Motor neuron (in vitro differentiated cells): ENCODE data around the gene TNFRSF19. TPM values are rescaled to one million over a fixed set of nuclear protein-coding genes. Genes with fewer than 3 reads are reported as not detected.

Source experiments
- ATAC-seq, 8 experiments: fragments of 200-7000 bp; cut with Tn5 transposase; replicated peaks in 6 of 8; 2 replicates each; pipeline ENCODE4 v1.8.0; 2021; ENCODE audit warnings: mild to moderate bottlenecking in 8 of 8, moderate library complexity in 8 of 8
- H3K27ac ChIP-seq, 2 donors: fragments of 250-450 bp; sonication (Bioruptor Pico); 2 replicates each; pipeline ENCODE4 v1.9.0; 2021; ENCODE audit warnings: antibody characterized with exemption in 2 of 2, mild to moderate bottlenecking in 2 of 2, moderate library complexity in 1 of 2
- H3K4me1 ChIP-seq, 2 donors: fragments of 250-450 bp; sonication (Bioruptor Pico); replicated peaks in 1 of 2; 2 replicates each; pipeline ENCODE4 v1.6.1; 2021; ENCODE audit warnings: antibody characterized with exemption in 2 of 2, mild to moderate bottlenecking in 2 of 2, moderate library complexity in 1 of 2
- H3K4me3 ChIP-seq, 5 donors: fragments of 250-450 bp; sonication (Bioruptor Pico); 2 replicates each; pipeline ENCODE4 v1.9.0; 2021; ENCODE audit warnings: antibody characterized with exemption in 5 of 5, mild to moderate bottlenecking in 5 of 5, moderate library complexity in 4 of 5
- WGBS, 10 experiments: fragments of 450-650 bp; shearing (Covaris generic); methylation state at CpG; one replicate each; pipeline ENCODE4 v1.0.0; 2022; 5-methylcytosine and 5-hydroxymethylcytosine counted together
- in situ Hi-C, 9 experiments: fragments of 400-800 bp; cut with MboI; loops; one replicate each; pipeline ENCODE4 v1.15.0; 2021; ENCODE audit warnings: low sequenced_read_pairs in 9 of 9, low pct_unique_long_range_greater_than_20kb in 2 of 9; ENCODE audit not compliant: unreplicated experiment in 9 of 9
- total RNA-seq, 8 experiments: library from RNA; unstranded; fragments of 300-600 nt; gene quantifications; 2 replicates each; pipeline versions ENCODE4 v1.2.3 to v1.2.4, GENCODE V29; 2022

TNFRSF19 gene
- total RNA-seq, 8 experiments from 2014 or later, result 0.17 to 95.2 (median 6.9) TPM

DNA sequence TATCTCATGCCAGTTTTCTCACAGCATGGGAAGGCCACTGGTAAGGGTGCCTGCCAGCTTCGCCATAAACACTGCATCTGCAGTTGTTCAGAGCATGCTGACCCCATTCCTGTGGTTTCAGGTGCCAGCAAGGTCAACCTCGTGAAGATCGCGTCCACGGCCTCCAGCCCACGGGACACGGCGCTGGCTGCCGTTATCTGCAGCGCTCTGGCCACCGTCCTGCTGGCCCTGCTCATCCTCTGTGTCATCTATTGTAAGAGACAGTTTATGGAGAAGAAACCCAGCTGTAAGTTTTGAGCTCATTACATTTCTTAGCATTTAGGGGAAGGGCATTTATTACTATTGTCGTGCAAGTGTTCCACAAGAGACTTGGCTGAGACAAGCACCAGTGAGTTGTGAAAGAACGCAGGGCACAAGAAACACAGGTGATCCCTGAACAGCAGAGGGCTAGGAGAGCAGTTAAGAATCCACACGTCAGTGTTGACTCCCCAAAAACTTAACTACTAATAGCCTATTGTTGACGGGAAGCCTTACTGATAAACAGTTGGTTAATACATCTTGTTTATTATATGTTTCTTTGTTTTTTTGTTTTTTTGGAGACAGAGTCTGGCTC, 88.8 kb downstream of the TNFRSF19 start:
- in situ Hi-C loops, result no loop called here
- Histone ChIP-seq H3K4me3 (no peak overlapping the region), H3K27ac (no peak overlapping the region), H3K4me1 (peaks cover 9% of the 10 kb centered on the region in 2 donors)
- ATAC-seq, result no peak
- whole genome bisulfite sequencing, 10 experiments, result 78 to 100% (median 95%) methylated on average over 1 to 10 of the region's 15 CpGs; no CpG with 5 or more reads in 3 of the 10 experiments

DNA sequence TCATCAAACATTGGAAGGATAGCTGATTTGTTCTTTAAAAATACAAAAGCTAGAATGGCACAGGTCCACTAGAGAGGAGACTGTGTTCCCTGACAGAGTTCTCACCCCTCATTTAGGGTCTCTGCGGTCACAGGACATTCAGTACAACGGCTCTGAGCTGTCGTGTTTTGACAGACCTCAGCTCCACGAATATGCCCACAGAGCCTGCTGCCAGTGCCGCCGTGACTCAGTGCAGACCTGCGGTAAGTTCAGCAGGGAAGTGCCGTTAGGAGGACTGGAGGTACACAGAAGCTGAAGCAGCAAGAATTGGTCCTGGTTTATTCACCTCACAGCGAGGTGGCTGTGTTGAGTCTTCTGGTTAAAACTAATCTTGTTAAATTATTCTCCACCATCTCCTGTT, 90.0 kb downstream of the TNFRSF19 start:
- no peak for ATAC-seq
- no peak overlapping the region for H3K27ac ChIP-seq
- no peak overlapping the region for H3K4me3 ChIP-seq
- peaks cover 9% of the 10 kb centered on the region in 2 donors for H3K4me1 ChIP-seq
- WGBS, 10 experiments, result 68 to 100% (median 92%) methylated on average over 3 to 9 of the region's 9 CpGs; no CpG with 5 or more reads in 3 of the 10 experiments
- in situ Hi-C loops, result no loop called here

DNA sequence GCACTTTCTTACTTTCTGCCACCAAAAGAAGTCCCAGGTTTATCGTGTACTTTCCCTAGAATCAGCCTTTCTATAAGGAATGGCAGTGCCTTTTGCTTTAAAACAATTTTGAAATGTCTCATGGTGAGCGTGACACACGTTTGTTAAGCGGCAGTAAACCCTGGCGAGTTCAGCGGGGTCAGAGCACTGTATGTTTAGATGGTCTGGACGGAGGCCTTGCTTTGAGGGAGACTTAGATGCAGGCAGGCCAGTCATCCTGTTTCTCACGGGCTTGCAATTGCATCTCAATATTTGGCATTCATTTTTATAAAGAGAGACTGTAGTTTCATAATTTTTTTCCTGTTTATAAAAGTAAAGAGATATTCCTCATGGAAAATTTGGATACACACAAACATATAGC, 96.4 kb downstream of the TNFRSF19 start:
- Histone ChIP-seq H3K4me3 (no peak overlapping the region), H3K27ac (no peak overlapping the region), H3K4me1 (no peaks in the 10 kb centered on the region)
- WGBS, 10 experiments, result 61 to 93% (median 84%) methylated on average over 5 to 8 of the region's 8 CpGs
- ATAC-seq, result no peak
- in situ Hi-C loops, result no loop called here

DNA sequence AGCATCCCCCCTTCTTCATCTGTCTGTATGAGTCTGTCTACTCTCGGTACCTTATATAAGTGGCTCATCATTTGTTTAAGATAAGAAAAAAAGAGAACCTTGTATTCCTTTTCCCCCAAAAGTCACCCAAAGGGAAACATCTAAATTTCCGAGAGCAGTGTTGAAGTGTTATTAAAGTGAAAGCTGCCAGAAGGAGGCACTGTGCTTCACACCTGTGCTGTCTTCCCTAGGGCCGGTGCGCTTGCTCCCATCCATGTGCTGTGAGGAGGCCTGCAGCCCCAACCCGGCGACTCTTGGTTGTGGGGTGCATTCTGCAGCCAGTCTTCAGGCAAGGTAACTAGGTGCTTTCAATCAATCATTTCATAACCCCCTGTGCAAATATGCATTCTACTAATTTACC, 97.5 kb downstream of the TNFRSF19 start:
- H3K27ac ChIP-seq, result no peak overlapping the region
- 97 to 100% (median 100%) methylated on average over 1 to 5 of the region's 6 CpGs; no CpG with 5 or more reads in 4 of the 10 experiments for WGBS, 10 experiments
- no peak overlapping the region for H3K4me3 ChIP-seq
- in situ Hi-C loops, result no loop called here
- H3K4me1 ChIP-seq, result peaks cover 0 to 1% of the 10 kb centered on the region in 2 donors
- ATAC-seq, result no peak

- H3K27ac ChIP-seq, result no peak overlapping the region
- in situ Hi-C loops, result no loop called here
- peaks cover 8 to 9% of the 10 kb centered on the region in 2 donors for H3K4me1 ChIP-seq
- no peak for ATAC-seq
- 0 to 100% (median 88%) methylated on average over 1 to 9 of the region's 9 CpGs; no CpG with 5 or more reads in 3 of the 10 experiments for WGBS, 10 experiments
- H3K4me3 ChIP-seq, result no peak overlapping the region
Measured at GRCh38 chr13:23668562-23668961, 98.3 kb downstream of the TNFRSF19 start.

- Histone ChIP-seq H3K27ac (no peak overlapping the region), H3K4me1 (peaks cover 13 to 15% of the 10 kb centered on the region in 2 donors), H3K4me3 (no peak overlapping the region)
- no peak for ATAC-seq
- 65 to 100% (median 78%) methylated on average over 1 to 7 of the region's 7 CpGs for WGBS, 10 experiments
- in situ Hi-C loops, result no loop called here
Measured at GRCh38 chr13:23670793-23671192, 100.6 kb downstream of the TNFRSF19 start.

DNA sequence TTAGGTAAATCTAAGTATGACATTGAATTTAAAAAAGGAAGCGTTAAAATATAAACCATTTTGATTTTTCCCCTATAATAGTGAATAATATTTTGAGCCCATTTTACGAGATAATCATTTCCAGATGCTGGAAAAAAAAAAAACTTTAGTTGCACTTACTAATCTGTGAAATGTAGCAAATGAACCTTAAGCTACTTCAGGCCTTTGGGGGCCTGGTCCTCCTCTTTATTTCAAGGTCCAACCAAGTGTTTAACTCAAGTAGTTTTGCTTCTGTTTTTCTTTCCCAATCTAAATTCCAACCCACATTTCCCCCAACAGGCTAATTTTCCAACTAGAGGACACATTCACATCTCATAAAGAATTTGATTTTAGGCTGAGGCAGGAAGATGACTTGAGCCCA, 101.2 kb downstream of the TNFRSF19 start:
- in situ Hi-C loops, result no loop called here
- Histone ChIP-seq H3K27ac (no peak overlapping the region), H3K4me3 (no peak overlapping the region), H3K4me1 (peaks cover 13 to 15% of the 10 kb centered on the region in 2 donors)
- 21 to 100% (median 80%) methylated on average over 2 of the region's 2 CpGs; no CpG with 5 or more reads in 2 of the 10 experiments for WGBS, 10 experiments
- no peak for ATAC-seq

DNA sequence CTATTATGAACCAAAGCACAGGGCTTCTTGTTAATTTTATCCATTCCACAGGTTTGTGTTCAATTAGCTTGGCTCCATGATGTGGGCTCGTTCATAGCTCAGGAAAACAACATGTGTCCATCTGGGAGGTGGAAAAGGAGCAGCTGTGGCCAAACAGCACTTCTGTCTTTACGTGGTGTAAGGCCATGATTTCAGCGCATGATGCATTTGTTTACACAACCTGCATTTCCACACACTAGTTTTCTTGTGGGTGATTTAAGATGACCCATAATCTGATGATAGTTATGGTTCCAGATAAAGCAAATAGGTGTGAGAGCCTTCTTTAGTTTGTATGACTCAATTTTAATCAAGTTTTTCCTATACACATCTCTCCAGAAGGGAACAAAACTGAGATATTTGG, 101.7 kb downstream of the TNFRSF19 start:
- Histone ChIP-seq H3K27ac (no peak overlapping the region), H3K4me1 (peaks cover 13 to 15% of the 10 kb centered on the region in 2 donors), H3K4me3 (no peak overlapping the region)
- 56 to 100% (median 76%) methylated on average over 1 to 3 of the region's 3 CpGs; no CpG with 5 or more reads in 5 of the 10 experiments for WGBS, 10 experiments
- in situ Hi-C loops, result no loop called here
- no peak for ATAC-seq

GRCh38 chr13:23672616-23673015, 102.4 kb downstream of the TNFRSF19 start:
- 10 to 81% (median 52%) methylated on average over 1 to 4 of the region's 4 CpGs; no CpG with 5 or more reads in 2 of the 10 experiments for WGBS, 10 experiments
- ATAC-seq, result peak in 2 of 8 experiments; percentile 52 to 64
- Histone ChIP-seq H3K27ac (no peak overlapping the region), H3K4me3 (no peak overlapping the region), H3K4me1 (peaks cover 13 to 15% of the 10 kb centered on the region in 2 donors)
- in situ Hi-C loops, result no loop called here

- in situ Hi-C loops, result no loop called here
- Histone ChIP-seq H3K27ac (no peak overlapping the region), H3K4me1 (peaks cover 13 to 15% of the 10 kb centered on the region in 2 donors), H3K4me3 (no peak overlapping the region)
- ATAC-seq, result peak; percentile 33 to 81 (median 66)
- 0 to 80% (median 33%) methylated on average over 1 to 4 of the region's 4 CpGs; no CpG with 5 or more reads in 1 of the 10 experiments for WGBS, 10 experiments
Measured at GRCh38 chr13:23673354-23673753, 103.1 kb downstream of the TNFRSF19 start.

DNA sequence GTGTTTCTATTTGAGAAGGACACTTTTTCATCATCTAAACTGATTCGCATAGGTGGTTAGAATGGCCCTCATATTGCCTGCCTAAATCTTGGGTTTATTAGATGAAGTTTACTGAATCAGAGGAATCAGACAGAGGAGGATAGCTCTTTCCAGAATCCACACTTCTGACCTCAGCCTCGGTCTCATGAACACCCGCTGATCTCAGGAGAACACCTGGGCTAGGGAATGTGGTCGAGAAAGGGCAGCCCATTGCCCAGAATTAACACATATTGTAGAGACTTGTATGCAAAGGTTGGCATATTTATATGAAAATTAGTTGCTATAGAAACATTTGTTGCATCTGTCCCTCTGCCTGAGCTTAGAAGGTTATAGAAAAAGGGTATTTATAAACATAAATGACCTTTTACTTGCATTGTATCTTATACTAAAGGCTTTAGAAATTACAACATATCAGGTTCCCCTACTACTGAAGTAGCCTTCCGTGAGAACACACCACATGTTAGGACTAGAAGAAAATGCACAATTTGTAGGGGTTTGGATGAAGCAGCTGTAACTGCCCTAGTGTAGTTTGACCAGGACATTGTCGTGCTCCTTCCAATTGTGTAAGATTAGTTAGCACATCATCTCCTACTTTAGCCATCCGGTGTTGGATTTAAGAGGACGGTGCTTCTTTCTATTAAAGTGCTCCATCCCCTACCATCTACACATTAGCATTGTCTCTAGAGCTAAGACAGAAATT, 103.8 kb downstream of the TNFRSF19 start:
- peak in 1 of 8 experiments; percentile 12 for ATAC-seq
- Histone ChIP-seq H3K4me3 (no peak overlapping the region), H3K4me1 (peaks cover 13 to 15% of the 10 kb centered on the region in 2 donors), H3K27ac (no peak overlapping the region)
- 61 to 100% (median 82%) methylated on average over 1 to 8 of the region's 8 CpGs; no CpG with 5 or more reads in 1 of the 10 experiments for WGBS, 10 experiments
- in situ Hi-C loops, result no loop called here

- Histone ChIP-seq H3K4me1 (peaks cover 13 to 15% of the 10 kb centered on the region in 2 donors), H3K4me3 (no peak overlapping the region), H3K27ac (no peak overlapping the region)
- ATAC-seq, result peak in 4 of 8 experiments; percentile 43 to 82 (median 68)
- WGBS, 10 experiments, result 26 to 100% (median 85%) methylated on average over 2 to 5 of the region's 5 CpGs; no CpG with 5 or more reads in 1 of the 10 experiments
- in situ Hi-C loops, result no loop called here
Measured at GRCh38 chr13:23674795-23675640, 104.8 kb downstream of the TNFRSF19 start.
